HG02759 (cell line): ENCODE results near the gene TBX1.

Experiments
- ATAC-seq: cut with Tn5 transposase; IDR thresholded peaks from one replicate; pipeline ENCODE4 v1.9.1; 2021; ENCODE audit warnings: mild to moderate bottlenecking, moderate library complexity; ENCODE audit not compliant: unreplicated experiment

Gene TBX1

DNA sequence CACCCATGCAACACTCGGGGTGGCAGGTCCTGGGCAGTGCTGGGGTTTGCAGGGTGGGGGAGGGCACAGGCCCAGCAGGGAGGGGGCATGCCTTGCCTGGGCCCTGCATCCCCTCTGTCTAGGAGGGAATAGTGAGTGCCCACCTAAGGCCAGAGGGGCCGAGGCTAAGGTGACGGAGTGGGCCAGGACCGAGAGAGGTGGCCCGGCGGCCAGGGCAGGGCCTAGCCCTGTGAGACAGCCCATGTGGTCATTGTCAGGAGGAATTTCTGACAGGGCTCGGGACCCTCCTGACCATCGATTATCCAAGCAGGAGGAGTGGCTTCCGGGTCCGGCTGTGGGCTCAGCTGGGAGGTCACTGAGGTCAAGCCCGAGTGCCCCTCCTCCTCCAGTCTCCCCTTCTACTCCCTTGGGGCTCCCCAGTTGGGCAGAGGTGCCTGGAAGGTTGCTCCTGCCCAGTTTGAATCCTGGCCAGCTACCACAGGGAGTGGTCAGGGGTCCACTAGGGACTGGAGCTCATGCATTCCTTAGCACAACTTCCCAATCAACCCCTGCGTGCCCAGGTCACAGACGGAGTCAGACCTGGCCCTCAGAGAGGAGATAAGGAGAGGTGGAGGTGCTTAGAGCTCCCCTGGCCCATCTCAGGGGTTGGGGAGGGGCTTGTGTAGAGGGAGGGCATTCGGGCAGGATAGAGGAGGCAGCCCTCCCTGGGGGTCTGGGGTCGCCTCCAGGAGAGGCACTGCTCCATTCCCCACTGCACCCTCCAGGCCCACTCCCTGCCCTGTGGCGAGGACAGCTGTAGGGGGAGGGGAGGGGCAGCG lies 22.5 kb upstream of the TBX1 start:
- ATAC-seq: no peak

DNA sequence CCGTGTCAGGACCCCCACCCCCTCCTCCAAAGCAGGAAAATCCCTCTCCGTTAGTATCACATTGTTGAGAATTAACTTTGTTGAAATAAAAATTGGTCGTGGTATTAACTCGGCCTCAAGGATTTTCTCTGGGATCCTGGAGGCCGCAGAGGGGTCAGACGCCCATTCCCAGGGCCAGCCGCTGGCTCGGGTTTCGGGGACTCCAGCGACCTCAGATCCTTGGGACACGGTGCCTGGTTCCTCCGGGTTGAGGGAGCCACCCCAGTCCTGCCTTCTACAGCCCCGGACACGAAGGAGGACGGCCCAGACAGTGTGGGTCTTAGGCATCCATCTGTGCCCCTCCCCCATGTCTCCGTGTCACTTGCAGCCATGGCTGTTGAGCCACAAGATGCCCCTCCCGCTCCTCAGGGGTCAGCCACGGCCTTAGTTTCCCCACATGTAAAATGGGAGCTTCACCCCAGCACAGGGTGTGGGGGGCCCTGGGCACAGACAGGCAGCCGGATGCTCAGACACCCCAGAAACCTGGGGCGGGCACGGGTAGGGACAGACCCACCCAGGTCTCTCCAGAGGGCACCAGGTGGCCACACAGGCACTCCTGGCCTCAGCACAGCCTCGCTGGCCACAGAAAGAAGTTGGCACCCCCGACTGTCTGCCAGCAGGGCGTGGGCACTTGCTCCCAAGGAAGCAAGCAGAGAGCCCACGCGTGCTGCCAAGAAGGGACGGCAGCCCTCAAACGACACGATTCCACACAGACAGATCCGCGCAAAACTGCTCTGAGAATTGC lies 21.7 kb upstream of the TBX1 start:
- ATAC-seq: no peak

DNA sequence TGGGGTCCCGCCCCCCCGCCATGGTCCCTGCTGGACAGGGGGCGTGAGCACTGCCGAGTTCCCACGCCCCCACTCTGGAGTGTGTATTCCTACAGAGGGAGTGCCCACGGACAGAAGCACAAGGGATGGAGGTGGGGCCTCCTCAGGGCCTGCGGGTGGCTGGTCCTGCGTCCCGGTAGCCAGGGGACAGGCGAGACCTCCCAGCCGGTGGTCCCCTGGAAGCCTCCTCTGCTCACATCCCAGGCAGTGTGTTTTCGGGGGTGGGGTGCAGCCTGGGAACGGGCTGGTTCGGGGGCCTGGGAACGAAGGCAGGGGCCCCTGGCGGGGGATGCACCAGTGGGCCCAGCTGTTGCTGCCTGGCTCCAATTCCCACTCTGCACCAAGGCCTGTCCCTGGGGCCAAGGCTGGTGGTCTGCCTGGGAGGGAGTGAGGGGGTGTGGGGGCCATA lies 21.1 kb upstream of the TBX1 start:
- no peak for ATAC-seq

DNA sequence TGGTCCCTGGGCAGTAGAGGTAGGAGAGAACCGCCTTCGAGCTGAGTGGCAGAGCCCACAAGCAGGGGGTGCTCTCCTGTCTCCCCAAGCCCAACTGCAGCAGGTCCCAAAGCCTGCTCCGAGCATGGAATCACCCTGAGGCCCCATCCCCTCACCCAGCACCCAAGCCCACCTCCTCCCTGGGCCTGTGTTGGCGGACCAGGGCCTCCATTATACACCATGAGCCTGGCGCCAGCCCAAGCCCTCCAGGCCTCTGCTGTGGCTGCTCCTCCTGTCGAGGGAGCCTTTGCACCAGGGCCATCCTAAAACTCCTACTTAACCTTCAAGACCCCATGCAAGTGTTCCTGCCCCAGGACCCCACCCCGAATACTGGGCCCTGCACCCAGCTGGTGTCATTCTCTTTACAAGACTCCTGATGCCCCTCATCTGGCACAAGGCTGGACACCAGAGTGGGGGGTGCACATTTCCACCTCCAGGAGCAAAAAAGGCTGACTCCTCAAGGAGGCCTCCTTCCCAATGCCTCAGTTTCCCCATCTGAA lies 20.6 kb upstream of the TBX1 start:
- no peak for ATAC-seq

DNA sequence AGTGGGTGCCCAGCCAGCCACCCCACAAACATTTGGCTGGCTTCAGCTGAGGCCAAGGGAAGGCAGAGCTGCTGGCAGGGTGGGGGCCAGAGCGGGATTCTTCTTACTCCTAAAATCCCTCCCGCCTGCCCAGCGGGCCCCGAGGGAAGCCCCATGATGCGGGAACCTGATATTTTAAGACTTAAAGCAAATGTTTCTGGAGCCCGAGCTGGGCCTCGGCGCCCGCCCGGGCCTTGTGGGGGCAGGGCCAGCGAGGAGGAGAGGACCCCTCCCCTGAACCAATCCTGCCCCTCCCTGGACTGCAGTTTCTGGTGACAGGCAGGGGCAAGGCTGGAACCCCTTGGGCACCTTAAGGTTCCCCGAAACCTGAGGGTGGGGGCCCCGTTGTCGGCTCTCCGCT lies 20.0 kb upstream of the TBX1 start:
- ATAC-seq: no peak

DNA sequence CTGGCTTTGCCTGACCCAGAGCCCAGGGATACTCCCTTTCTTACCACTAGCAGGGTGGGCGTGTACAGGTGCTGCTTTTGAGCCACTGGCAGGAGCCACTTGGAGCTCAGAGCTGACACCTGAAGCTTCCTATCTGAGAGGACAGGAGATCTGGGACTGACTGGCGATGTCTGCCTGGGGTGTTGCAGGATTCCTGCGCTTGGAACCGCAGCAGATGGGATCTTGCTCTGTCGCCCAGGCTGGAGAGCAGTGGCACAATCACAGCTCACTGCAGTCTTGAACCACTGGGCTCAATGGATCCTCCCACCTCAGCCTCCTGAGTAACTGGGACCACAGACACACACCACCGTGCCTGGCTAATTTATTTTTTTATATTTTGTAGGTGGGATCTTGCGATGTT lies 19.5 kb upstream of the TBX1 start:
- no peak for ATAC-seq

DNA sequence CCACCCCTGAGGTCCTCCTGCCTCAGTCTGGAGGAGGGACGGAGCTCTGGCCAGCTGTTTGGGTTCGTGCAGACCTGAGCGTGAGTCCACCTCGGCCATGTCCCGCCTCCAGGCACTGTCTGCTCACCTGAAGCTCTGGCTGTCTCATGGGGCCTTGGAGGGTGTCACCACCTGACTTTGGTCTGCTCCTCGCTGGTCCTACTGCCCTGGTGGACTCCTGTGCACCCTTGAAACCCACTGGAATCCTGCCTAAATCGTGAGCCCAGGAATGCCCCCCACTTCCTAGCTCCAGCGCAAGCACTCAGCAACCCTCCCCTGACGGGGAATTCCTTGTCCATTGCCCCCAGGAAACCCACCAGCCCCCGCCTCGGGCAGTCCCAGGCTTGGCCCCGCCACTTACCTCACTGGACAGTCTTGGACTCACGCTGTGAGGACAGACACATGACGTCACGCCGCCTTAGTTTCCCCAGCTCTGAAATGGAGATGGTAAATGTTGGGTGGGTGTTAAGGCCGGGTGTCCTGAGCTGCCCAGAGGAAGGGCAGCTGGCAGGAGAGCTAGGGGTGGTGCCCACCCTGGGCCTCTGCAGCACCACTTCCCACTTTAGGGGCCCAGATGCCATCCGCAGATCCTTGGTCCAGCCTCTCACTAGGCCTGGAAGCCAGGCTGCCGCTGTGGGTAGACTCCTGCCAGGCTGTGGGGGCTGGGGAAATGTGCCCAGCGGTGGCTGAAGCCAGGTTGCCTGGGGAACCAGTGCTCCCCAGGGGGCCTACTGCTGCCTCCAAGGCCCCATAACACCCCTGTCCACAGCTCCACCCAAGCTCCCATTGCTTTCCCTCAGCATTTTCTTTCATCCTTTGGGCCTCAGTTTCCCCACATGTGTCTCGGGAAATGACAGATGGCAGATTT lies 18.2 kb upstream of the TBX1 start:
- no peak for ATAC-seq

DNA sequence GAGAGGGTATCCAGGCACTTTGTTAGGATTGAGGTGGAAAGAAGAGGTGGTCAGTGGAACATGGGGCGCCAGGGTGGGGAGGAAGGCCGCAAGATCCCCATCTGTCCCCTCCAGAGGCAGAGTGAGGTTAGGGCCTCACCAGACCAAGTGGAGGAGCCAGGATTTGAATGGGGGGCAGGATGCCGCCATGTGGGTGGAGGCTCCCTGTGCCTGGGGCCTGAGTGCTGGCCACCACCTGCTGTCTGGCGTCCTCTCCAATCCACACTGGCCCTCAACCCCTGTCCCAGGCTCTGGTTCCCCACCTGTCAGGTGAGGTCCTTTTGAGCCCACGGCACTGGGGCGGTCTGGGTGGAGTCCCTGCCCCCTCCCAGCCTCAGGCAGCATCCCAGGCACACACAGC lies 17.5 kb upstream of the TBX1 start:
- no peak for ATAC-seq

DNA sequence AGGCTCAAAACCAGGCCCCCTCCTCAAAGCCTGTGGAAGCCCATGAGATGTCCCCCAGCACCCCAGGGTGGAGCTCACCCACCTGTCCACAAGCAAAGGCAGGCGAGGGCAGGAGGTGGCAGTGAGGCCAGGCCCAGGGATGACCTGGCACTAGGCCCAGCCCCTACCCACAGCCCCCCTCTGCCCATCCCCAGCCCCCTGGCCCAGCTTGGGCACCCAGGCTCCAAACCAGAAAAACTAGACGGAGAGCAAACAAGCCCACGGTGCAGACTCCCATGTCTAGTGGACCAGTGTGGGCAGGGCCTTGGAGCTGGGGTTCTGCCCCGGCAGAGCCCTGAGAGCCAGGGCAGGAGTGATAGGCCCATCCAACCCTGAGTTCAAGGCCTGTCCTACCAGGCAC lies 16.9 kb upstream of the TBX1 start:
- no peak for ATAC-seq

DNA sequence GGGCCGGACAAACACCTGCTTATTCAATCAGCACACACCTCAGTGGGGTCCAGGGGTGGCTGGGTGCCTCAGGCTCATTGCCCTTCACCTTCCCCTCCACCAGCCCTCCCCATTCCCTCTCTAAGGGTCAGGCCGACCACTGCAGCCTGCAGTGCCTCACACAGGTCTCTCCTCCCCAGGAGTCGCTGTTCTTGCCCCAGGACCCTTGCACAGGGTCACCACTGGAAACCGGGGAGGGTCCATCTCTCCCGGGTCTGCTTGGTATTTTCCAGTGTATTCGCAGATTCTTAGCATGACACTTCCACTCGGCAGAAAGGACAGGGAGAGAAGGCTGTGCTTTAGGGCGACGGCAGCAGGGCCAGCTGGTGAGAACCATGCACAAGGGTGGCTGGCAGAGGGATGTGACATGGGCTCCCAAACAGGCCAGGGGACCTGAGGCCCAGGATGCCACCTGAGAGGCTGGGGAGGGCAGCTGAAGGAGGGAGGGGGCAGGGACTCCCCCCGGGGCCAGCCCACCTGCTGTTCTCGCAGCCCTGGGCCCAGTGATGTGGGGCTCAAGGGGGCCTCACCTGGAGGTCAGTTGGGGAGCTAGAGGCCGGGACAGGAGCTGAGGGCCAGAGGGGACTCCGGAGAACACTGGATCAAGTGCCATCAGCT lies 16.1 kb upstream of the TBX1 start:
- ATAC-seq: no peak

DNA sequence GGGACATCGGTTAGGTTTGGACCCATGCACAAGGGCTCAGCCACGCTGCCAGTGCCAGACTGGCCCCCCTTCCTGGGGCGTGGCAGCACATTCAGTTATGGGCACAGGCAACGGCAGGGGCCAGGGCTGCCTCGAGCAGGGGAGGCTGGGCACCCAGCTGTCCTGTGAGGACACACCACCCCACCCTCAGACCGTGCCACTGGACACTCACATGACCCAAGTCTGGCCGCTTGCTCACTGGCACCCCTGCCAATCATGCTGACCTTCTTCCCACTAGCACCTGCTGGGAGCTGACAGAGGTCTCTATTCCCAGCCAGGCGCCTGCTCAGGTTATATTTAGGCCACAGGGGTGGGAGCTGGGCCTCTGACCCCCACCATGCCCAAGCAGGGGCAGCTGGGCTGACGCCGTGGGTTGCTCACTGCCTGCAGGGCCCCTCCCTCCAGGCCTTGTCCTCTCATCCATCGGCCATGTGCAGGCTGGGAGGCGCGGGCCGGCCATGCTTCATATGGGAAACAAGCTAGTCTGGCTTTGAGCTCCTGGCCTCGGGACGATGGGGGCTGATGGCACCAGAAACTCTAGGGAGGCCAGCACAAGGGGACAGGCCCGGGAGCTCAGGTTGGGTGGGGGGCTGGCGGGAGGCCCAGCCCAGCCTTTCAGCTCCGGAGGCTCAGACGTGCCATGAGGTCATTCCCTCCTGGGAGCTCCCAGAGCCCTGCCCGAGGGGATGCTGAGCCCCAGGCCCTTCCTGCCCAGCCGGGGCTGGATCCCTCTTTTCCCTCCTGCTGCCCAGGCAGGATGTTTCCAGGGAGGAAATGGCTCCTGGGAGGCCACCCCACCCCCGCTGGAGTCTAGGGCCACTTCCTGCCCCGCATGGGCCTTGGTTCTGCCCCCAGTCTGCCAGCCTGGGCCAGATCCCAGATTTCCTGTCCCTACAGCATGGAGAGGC lies 15.2 kb upstream of the TBX1 start:
- ATAC-seq: no peak

DNA sequence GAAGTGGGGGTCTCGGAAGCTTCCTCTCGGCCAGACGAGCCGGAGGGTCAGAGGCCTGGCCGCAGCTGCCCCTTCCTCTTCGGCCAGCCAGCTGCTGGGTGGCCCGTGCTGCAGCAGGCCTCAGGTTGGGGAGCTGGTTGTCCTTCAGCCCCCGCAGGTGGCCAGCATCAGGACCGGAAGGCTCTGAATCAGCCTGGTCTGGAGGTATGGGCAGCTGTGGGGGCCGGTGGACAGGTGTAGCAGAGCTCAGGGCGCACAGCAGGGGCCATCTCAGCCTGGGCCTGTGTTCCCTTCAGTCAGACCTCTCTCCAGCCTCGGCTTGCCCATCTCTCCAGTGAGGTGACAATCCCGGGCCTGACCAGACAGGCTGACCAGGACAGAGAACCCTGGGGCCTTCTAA lies 13.9 kb upstream of the TBX1 start:
- no peak for ATAC-seq

DNA sequence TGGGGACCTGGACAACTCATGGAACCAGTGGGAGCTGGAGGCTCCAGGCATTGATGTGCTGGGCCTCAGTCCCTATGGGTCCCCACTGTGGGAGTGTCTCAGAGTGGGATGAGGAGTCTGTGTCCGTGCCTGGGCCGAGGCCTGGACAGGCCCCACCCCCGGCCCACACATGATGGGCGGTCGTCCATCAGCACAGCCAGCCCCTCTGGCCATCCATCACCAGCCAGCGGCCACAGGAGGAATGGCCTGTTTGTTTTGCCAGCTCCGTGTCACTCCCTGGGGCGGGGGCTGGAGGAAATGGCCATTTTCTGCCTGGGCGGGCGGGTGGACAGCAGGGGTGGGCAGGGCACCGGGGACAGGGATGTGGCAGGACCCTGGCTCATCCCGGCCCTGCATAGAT lies 13.0 kb upstream of the TBX1 start:
- no peak for ATAC-seq

DNA sequence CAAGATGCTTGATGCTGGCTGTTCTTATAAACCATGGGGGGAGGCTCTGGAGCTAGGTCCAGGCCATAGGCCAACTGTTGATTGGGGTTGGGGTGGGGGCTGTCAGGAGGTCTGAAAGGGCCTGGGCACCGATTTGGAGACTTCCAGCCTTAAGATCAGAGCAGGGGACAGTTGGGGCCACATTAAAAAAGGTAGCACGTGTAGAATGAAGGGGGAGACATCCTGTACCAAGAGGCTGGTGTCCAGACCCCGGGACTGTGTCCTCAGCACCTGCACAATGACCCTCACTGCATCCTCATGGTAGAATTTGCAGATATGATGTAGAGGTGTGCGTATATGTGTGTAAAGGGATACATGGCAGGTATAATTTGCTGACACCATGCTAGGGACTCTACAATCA lies 12.4 kb upstream of the TBX1 start:
- no peak for ATAC-seq

DNA sequence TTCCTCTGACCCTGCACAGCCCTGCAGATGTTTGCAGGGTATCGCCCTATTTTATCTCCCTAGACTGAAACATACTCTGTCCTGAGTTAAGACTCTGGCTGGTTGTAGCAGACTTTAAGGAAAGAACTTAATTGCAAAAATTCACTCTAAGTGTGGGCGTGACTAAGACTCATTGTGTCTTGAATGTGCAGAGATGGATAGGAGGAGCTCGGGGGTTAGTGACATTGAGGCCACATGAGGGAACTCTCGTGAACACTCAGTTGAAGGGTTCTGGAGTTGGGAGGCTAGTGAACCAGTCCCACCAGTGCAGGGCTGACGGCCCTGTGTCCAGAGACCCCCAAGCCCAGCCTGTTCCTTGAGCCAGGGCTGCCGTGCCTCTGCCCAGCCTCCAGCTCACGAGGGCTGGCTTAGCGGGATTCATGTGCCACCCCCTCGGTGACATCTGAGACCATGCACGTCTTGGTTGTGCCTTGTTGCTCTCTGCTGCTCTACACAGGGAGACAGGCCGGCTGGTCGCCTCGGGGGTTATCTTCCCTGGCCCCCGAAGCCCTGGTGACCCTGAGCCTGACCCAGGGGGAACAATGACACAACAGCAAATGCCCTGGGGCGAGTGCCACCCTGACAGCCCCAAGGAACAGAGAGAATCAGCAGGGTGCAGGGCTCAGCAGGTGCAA lies 11.4 kb upstream of the TBX1 start:
- ATAC-seq: no peak

DNA sequence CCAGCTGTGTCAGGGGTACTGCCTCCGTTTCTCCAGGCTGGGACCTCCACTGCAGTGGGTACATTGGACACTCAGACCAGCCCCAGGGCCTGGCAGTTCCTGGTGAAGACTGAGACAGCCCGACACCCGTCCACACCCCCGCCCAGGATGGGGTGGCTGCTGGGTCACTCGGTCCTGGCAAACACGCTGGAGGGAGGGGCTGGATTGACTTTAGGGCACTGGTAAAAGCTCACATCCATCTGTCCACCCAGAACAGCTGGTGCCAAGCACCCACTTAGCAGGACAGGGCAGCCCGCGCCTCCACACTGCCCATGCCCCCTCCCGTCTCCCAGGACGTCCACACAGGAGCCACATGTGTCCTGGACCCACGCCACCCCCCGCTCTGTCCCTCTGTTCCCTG lies 10.7 kb upstream of the TBX1 start:
- no peak for ATAC-seq

DNA sequence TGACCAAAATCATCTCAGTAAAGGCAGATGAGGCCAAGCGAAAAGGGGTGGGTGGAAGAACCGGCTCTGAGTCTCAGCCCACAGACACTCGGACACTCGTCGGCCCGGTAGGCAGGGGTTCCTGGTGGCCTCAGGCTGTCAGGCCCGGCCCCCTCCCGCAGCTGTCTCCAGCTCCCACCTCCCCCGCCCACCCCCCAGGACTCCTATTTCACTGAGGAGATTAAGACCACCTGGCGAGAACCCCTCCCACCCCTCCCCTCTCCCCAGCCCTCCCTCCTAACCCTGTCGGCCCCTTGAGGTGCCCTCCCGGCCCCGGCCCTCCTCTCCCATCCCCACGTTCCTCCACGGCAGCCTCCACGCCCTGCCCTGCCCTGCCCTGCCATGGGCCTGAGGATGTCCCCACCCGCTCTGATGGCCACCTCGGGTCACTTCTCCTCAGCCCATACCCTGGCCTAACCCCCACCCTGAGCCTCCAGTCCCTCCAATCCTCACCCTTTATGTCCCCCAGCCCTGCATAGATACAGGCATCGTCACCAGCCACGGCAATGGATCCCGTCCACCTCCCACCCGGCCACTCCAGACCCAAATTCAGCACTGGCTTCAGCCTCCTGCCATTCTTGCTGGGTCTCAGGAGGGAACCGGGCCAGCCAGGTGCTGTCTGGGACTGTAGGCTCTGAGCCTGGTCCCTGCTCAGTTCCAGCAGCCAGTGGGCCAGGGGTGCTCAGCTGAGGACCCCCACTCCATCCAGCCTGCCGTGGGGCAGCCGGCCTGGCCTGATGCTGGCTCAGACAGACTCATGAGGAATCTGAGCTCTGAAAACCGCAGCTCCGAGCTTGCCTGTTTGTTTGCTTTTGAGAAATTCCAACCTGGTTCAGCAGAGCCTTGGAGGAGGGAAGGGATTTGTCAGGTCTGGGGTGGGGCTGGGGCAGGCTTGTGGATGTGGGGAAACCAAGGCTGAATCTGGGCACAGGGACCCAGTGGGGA lies 9.8 kb upstream of the TBX1 start:
- ATAC-seq: no peak
